ENCODE results near the gene TSSC4. TPM values are rescaled to one million over a fixed set of nuclear protein-coding genes. Genes with fewer than 3 reads are reported as not detected.
A peak's percentile ranks its signal among the peaks of the same experiment; 100 is the strongest.

TSSC4 gene
- total and polyA plus RNA-seq, 9 of the 15 experiments (the other 6 are each of a cell fraction or from before 2014, with no cell fraction given) = 0.41 to 54.2 (median 11.0) TPM

- TF ChIP-seq ZNF77 (CRISPR knock-in tag; IDR thresholded peaks at IDR 0.05) = no peak
- no peak for TF ChIP-seq TEAD1 (CRISPR knock-in tag; IDR thresholded peaks at IDR 0.05)
- TF ChIP-seq KLF6 (CRISPR knock-in tag; IDR thresholded peaks at IDR 0.05; ENCODE audit: borderline replicate concordance) = no peak
- TF ChIP-seq KAT2B (IDR thresholded peaks at IDR 0.05; ENCODE audit: low read depth, low read length) = no peak
- no peak for TF ChIP-seq AFF1 (IDR thresholded peaks at IDR 0.05; ENCODE audit: low read depth in 1 of 2, partially characterized antibody in 2 of 2)
- TF ChIP-seq ZNF347 (CRISPR knock-in tag; IDR thresholded peaks at IDR 0.05; ENCODE audit: low read depth) = no peak
- TF ChIP-seq CREM (IDR thresholded peaks at IDR 0.05; ENCODE audit: low read depth) = 0 out of 2 replicates have a peak, but pooled peaks have one; percentile 20
- TF ChIP-seq HDAC6 (IDR thresholded peaks at IDR 0.05; ENCODE audit: low read depth, low read length) = no peak
- TF ChIP-seq CBX2 (IDR thresholded peaks at IDR 0.05; ENCODE audit: insufficient read depth, low read length, poor library complexity, severe bottlenecking) = no peak
- 0 out of 2 replicates have a peak, but pooled peaks have one; percentile 54 for TF ChIP-seq GABPB1 (CRISPR knock-in tag; IDR thresholded peaks at IDR 0.05)
- no peak for TF ChIP-seq ID3 (CRISPR knock-in tag; IDR thresholded peaks at IDR 0.05)
- TF ChIP-seq ID3 (tag; IDR thresholded peaks at IDR 0.05) = no peak
- TF ChIP-seq SIN3A (IDR thresholded peaks at IDR 0.05; ENCODE audit: borderline replicate concordance in 2 of 2, control insufficient read depth in 1 of 2, low read depth in 2 of 2, low read length in 2 of 2) = no peak
- TF ChIP-seq MYC (IDR thresholded peaks at IDR 0.05; ENCODE audit: low read depth, low read length) = 0 out of 2 replicates have a peak, but pooled peaks have one; percentile 23
- no peak for TF ChIP-seq MYC (CRISPR knock-in tag; IDR thresholded peaks at IDR 0.05; ENCODE audit: borderline replicate concordance, low read depth)
- TF ChIP-seq SETDB1 (IDR thresholded peaks at IDR 0.05; ENCODE audit: low read length) = no peak
- no peak for TF ChIP-seq KDM4B (IDR thresholded peaks at IDR 0.05; ENCODE audit: borderline replicate concordance in 2 of 2, low read depth in 1 of 2)
- TF ChIP-seq NFYB (IDR thresholded peaks at IDR 0.05; ENCODE audit: extremely low read depth, insufficient read length) = no peak
- TF ChIP-seq OTX1 (CRISPR knock-in tag; IDR thresholded peaks at IDR 0.05) = no peak
- TF ChIP-seq ZNF431 (CRISPR knock-in tag; IDR thresholded peaks at IDR 0.05) = no peak
- no peak for TF ChIP-seq ATF3 (IDR thresholded peaks at IDR 0.05)
- TF ChIP-seq ATF3 (CRISPR knock-in tag; conservative IDR thresholded peaks at IDR 0.05) = no peak
- TF ChIP-seq CTBP1 (IDR thresholded peaks at IDR 0.05; ENCODE audit: borderline replicate concordance) = peak; percentile 31; the same call in 1 of the 2 replicates
Observed at GRCh38 chr11:2420502-2421225, 20.1 kb downstream of the TSSC4 start (continued).

Measured in K562 (cell line).